ENCODE results near the gene TAS1R3.
A peak's percentile ranks its signal among the peaks of the same experiment; 100 is the strongest.

TAS1R3 gene

GRCh38 chr1:1353389-1354151, 22.5 kb downstream of the TAS1R3 start:
- no peak for ATAC-seq
- TF ChIP-seq ZC3H10 (CRISPR knock-in tag; IDR thresholded peaks at IDR 0.05) (no peak), TOX (CRISPR knock-in tag; IDR thresholded peaks at IDR 0.05; ENCODE audit: borderline replicate concordance) (no peak), ESRRG (CRISPR knock-in tag; IDR thresholded peaks at IDR 0.05) (no peak), PPARA (CRISPR knock-in tag; IDR thresholded peaks at IDR 0.05; ENCODE audit: borderline replicate concordance) (no peak), ISL1 (CRISPR knock-in tag; IDR thresholded peaks at IDR 0.05) (no peak), BACH2 (CRISPR knock-in tag; IDR thresholded peaks at IDR 0.05; ENCODE audit: borderline replicate concordance) (no peak), PATZ1 (CRISPR knock-in tag; IDR thresholded peaks at IDR 0.05; ENCODE audit: borderline replicate concordance) (no peak), CSDC2 (CRISPR knock-in tag; IDR thresholded peaks at IDR 0.05) (no peak)
- TF ChIP-seq, protein P1, sequence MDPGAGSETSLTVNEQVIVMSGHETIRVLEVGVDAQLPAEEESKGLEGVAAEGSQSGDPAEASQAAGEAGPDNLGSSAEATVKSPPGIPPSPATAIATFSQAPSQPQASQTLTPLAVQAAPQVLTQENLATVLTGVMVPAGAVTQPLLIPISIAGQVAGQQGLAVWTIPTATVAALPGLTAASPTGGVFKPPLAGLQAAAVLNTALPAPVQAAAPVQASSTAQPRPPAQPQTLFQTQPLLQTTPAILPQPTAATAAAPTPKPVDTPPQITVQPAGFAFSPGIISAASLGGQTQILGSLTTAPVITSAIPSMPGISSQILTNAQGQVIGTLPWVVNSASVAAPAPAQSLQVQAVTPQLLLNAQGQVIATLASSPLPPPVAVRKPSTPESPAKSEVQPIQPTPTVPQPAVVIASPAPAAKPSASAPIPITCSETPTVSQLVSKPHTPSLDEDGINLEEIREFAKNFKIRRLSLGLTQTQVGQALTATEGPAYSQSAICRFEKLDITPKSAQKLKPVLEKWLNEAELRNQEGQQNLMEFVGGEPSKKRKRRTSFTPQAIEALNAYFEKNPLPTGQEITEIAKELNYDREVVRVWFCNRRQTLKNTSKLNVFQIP (CRISPR knock-in tag; IDR thresholded peaks at IDR 0.05; ENCODE audit: borderline replicate concordance, low read depth) = no peak
- TF ChIP-seq, protein P2, sequence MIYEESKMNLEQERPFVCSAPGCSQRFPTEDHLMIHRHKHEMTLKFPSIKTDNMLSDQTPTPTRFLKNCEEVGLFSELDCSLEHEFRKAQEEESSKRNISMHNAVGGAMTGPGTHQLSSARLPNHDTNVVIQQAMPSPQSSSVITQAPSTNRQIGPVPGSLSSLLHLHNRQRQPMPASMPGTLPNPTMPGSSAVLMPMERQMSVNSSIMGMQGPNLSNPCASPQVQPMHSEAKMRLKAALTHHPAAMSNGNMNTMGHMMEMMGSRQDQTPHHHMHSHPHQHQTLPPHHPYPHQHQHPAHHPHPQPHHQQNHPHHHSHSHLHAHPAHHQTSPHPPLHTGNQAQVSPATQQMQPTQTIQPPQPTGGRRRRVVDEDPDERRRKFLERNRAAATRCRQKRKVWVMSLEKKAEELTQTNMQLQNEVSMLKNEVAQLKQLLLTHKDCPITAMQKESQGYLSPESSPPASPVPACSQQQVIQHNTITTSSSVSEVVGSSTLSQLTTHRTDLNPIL (CRISPR knock-in tag; IDR thresholded peaks at IDR 0.05; ENCODE audit: low read depth) = no peak

GRCh38 chr1:1354271-1355247, 23.5 kb downstream of the TAS1R3 start:
- ATAC-seq = peak; percentile 6; the same call in 1 of the 3 replicates
- TF ChIP-seq BACH2 (CRISPR knock-in tag; IDR thresholded peaks at IDR 0.05; ENCODE audit: borderline replicate concordance) = no peak

DNA sequence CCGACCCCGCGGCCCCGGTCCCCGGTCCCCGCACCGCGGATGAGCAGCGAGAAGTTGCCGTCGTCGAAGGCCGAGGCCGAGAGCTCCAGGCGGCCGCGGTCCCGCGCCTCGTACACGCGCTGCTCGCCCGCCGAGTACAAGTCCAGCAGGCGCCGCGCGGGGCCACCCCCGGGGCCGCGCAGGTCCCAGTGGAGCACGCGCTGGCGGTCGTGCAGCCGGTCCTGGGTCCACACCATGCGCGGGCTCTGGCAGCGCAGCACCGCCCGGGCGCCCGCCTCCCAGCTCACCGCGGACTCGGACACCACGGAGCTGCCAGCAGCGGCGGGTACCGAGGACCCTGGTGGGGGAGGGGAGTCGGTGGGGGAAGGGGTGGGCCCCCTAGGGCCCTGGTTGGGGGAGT, 24.3 kb downstream of the TAS1R3 start:
- ATAC-seq = peak; percentile 25
- TF ChIP-seq, protein P3, sequence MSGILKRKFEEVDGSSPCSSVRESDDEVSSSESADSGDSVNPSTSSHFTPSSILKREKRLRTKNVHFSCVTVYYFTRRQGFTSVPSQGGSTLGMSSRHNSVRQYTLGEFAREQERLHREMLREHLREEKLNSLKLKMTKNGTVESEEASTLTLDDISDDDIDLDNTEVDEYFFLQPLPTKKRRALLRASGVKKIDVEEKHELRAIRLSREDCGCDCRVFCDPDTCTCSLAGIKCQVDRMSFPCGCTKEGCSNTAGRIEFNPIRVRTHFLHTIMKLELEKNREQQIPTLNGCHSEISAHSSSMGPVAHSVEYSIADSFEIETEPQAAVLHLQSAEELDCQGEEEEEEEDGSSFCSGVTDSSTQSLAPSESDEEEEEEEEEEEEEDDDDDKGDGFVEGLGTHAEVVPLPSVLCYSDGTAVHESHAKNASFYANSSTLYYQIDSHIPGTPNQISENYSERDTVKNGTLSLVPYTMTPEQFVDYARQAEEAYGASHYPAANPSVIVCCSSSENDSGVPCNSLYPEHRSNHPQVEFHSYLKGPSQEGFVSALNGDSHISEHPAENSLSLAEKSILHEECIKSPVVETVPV (CRISPR knock-in tag; IDR thresholded peaks at IDR 0.05) = no peak
- 0 out of 2 replicates have a peak, but pooled peaks have one; percentile 57 for TF ChIP-seq SNAI2 (CRISPR knock-in tag; IDR thresholded peaks at IDR 0.05)

- no peak for ATAC-seq
- no peak for TF ChIP-seq ZNF8 (CRISPR knock-in tag; IDR thresholded peaks at IDR 0.05)
- no peak for TF ChIP-seq ZC3H10 (CRISPR knock-in tag; IDR thresholded peaks at IDR 0.05)
- TF ChIP-seq OSR1 (CRISPR knock-in tag; IDR thresholded peaks at IDR 0.05) = no peak
These were observed 25.2 kb downstream of the TAS1R3 start for GRCh38 chr1:1356166-1356795.

DNA sequence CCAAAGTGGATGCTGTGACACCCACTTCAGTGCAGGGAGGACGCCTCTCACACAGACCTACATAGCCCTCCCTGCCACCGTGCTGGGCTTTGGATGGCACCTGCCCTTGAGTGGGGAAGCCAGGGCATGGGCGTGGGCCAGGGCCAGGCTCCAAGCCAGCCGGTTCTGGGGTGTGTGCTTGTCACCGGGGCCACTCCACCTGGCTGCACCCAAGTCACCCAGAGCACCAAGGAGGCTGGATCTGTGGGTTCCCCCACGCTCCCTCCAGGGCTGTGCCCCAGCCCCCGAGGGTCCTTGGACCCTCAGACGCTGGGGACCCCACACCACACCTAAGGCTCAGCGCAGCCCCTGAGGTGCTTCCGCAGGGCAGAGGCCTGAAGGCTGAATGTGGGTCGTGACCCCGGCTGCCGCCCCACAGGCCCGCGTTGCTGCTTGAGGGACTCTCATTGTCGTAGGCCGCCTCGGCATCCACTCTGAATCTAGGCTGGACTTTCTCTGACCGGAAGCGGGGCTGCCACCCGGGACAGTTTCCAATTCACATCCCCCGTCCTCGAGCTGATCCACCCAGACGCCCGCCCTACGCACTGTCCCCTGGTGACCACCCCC, 25.8 kb downstream of the TAS1R3 start:
- no peak for ATAC-seq
- TF ChIP-seq, protein P3 (CRISPR knock-in tag; IDR thresholded peaks at IDR 0.05) = no peak
- TF ChIP-seq CSDC2 (CRISPR knock-in tag; IDR thresholded peaks at IDR 0.05) (no peak), ISL1 (CRISPR knock-in tag; IDR thresholded peaks at IDR 0.05) (no peak), ESRRG (CRISPR knock-in tag; IDR thresholded peaks at IDR 0.05) (no peak), PATZ1 (CRISPR knock-in tag; IDR thresholded peaks at IDR 0.05; ENCODE audit: borderline replicate concordance) (no peak), ZNF70 (CRISPR knock-in tag; IDR thresholded peaks at IDR 0.05) (no peak)
